ENCODE results near the gene ACTN3.

ACTN3 gene

GRCh38 chr11:66546966-66547661, 411 bp downstream of the ACTN3 start:
- H3K27ac ChIP-seq = no peak overlapping the region
- no peak for TF ChIP-seq ZFX (IDR thresholded peaks at IDR 0.05)
- TF ChIP-seq CTCF (conservative IDR thresholded peaks at IDR 0.05) = no peak

- TF ChIP-seq ZFX (IDR thresholded peaks at IDR 0.05) = no peak
- TF ChIP-seq CTCF (conservative IDR thresholded peaks at IDR 0.05) = no peak
- H3K27ac ChIP-seq = no peak overlapping the region
Observed at GRCh38 chr11:66547662-66548009, 933 bp downstream of the ACTN3 start.

GRCh38 chr11:66548041-66548440, 1.3 kb downstream of the ACTN3 start:
- TF ChIP-seq CTCF (conservative IDR thresholded peaks at IDR 0.05) (no peak), ZFX (IDR thresholded peaks at IDR 0.05) (no peak)
- no peak overlapping the region for H3K27ac ChIP-seq

GRCh38 chr11:66548774-66549630, 2.3 kb downstream of the ACTN3 start:
- H3K27ac ChIP-seq = no peak overlapping the region
- TF ChIP-seq ZFX (IDR thresholded peaks at IDR 0.05) (no peak), CTCF (conservative IDR thresholded peaks at IDR 0.05) (no peak)

- TF ChIP-seq CTCF (conservative IDR thresholded peaks at IDR 0.05) = no peak
- TF ChIP-seq ZFX (IDR thresholded peaks at IDR 0.05) = no peak
- H3K27ac ChIP-seq = no peak overlapping the region
Observed at GRCh38 chr11:66549696-66550095, 3.0 kb downstream of the ACTN3 start.

- no peak overlapping the region for H3K27ac ChIP-seq
- TF ChIP-seq CTCF (conservative IDR thresholded peaks at IDR 0.05) (no peak), ZFX (IDR thresholded peaks at IDR 0.05) (no peak)
Observed at GRCh38 chr11:66550887-66551286, 4.2 kb downstream of the ACTN3 start.

GRCh38 chr11:66554602-66555001, 7.9 kb downstream of the ACTN3 start:
- no peak overlapping the region for H3K27ac ChIP-seq
- TF ChIP-seq ZFX (IDR thresholded peaks at IDR 0.05) = no peak
- no peak for TF ChIP-seq CTCF (conservative IDR thresholded peaks at IDR 0.05)
